ENCODE measurements around the gene ACKR1.

GRCh38 chr1:159222075-159222865 is 17.6 kb downstream of the ACKR1 start:
- TF ChIP-seq CTCF (conservative IDR thresholded peaks at IDR 0.05 in 1 of 2, IDR thresholded peaks at IDR 0.05 in 1 of 2; ENCODE audit: extremely low read depth in 1 of 2, insufficient read depth in 1 of 2, low read depth in 1 of 2, low read length in 2 of 2), result no peak
- TF ChIP-seq EZH2 (IDR thresholded peaks at IDR 0.05; ENCODE audit: borderline replicate concordance, low read length), result no peak
